Measurements from ENCODE around the gene RNF141.

The RNF141 gene

GRCh38 chr11:10503221-10503620 lies 37.8 kb downstream of the RNF141 start:
- DNase-seq (ENCODE audit: low read depth) = no peak
- no peak for TF ChIP-seq CTCF (conservative IDR thresholded peaks at IDR 0.05; ENCODE audit: control insufficient read depth, insufficient read depth, low read depth, low read length)
- no peak overlapping the region for H3K4me3 ChIP-seq (ENCODE audit: control insufficient read depth, low read depth, low read length)

- H3K4me3 ChIP-seq (ENCODE audit: control insufficient read depth, low read depth, low read length) = no peak overlapping the region
- no peak for TF ChIP-seq CTCF (conservative IDR thresholded peaks at IDR 0.05; ENCODE audit: control insufficient read depth, insufficient read depth, low read depth, low read length)
- DNase-seq (ENCODE audit: low read depth) = no peak
These were observed 38.2 kb downstream of the RNF141 start for GRCh38 chr11:10502770-10503169.

GRCh38 chr11:10502065-10502680 lies 38.8 kb downstream of the RNF141 start:
- TF ChIP-seq CTCF (conservative IDR thresholded peaks at IDR 0.05; ENCODE audit: control insufficient read depth, insufficient read depth, low read depth, low read length) = no peak
- H3K4me3 ChIP-seq (ENCODE audit: control insufficient read depth, low read depth, low read length) = no peak overlapping the region
- no peak for DNase-seq (ENCODE audit: low read depth)

GRCh38 chr11:10500757-10501684 lies 40.0 kb downstream of the RNF141 start:
- H3K4me3 ChIP-seq (ENCODE audit: control insufficient read depth, low read depth, low read length) = no peak overlapping the region
- no peak for TF ChIP-seq CTCF (conservative IDR thresholded peaks at IDR 0.05; ENCODE audit: control insufficient read depth, insufficient read depth, low read depth, low read length)
- DNase-seq (ENCODE audit: low read depth) = no peak

- no peak for DNase-seq (ENCODE audit: low read depth)
- H3K4me3 ChIP-seq (ENCODE audit: control insufficient read depth, low read depth, low read length) = no peak overlapping the region
- no peak for TF ChIP-seq CTCF (conservative IDR thresholded peaks at IDR 0.05; ENCODE audit: control insufficient read depth, insufficient read depth, low read depth, low read length)
These were observed 40.9 kb downstream of the RNF141 start for GRCh38 chr11:10499874-10500601.

GRCh38 chr11:10499452-10499851 lies 41.5 kb downstream of the RNF141 start:
- no peak overlapping the region for H3K4me3 ChIP-seq (ENCODE audit: control insufficient read depth, low read depth, low read length)
- no peak for TF ChIP-seq CTCF (conservative IDR thresholded peaks at IDR 0.05; ENCODE audit: control insufficient read depth, insufficient read depth, low read depth, low read length)
- peak; percentile 39 for DNase-seq (ENCODE audit: low read depth)
